HCT116 (cell line): ENCODE data around the gene MYO10.

Experiments used
- POLR2A ChIP-seq: IDR thresholded peaks from 2 replicates; pipeline ENCODE4 v1.7.0; 2011; ENCODE audit warnings: borderline replicate concordance; ENCODE audit not compliant: insufficient read depth, insufficient read length; ENCODE audit errors: extremely low read depth
- TF ChIP-seq, protein P1 (sequence below), 3 experiments: fragments of 200-600 bp in 1 of 3; sonication (generic) in 1 of 3; IDR thresholded peaks in 2 of 3; conservative IDR thresholded peaks in 1 of 3; 2 replicates each; pipeline ENCODE4 v1.5.1; 2012 to 2017; ENCODE audit warnings: low read depth in 2 of 3, low read length in 2 of 3, antibody characterized with exemption in 1 of 3, borderline replicate concordance in 1 of 3, control low read depth in 1 of 3, mild to moderate bottlenecking in 1 of 3, mixed read lengths in 1 of 3, mixed run types in 1 of 3, moderate library complexity in 1 of 3; ENCODE audit not compliant: insufficient read depth in 1 of 3
- TF ChIP-seq, protein P2 (sequence below): IDR thresholded peaks from 2 replicates; pipeline ENCODE4 v1.6.1; 2012

DNA sequence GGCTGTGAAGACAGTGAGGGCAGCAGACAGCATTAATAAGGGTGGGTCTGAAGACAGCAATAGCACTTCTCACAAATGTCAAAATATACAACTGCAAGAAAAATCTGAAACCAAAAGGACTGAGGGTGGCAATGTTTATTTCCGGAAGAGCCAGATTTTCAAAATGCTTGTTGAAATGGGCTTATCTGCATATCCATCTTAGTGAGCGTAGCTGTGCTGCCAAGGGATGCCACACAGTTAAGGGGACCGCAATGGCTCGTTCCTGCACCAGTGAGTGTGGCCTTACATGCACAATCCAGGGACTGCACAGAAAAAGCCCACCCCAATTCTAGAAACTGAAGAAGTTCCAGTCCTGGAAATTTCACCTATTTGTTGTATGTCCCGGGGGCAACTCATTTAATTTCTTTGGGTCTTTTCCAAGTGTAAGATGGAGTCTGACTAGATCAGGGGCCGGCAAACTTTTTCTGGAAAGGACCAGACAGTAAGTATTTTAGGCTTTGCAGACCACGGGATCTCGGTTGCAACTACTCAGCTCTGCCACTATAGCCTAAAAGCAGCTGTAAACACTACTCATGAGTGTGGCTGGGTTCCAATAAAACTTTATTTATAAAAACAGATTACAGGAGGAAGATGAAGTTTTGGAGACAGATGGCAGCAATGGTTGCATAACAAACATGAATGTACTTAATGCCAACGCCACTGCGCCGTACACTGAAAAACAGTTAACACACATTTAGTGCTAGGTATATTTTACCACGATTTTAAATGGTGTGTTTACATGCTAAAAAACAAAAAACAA lies 154.1 kb downstream of the MYO10 start:
- TF ChIP-seq, protein P1, sequence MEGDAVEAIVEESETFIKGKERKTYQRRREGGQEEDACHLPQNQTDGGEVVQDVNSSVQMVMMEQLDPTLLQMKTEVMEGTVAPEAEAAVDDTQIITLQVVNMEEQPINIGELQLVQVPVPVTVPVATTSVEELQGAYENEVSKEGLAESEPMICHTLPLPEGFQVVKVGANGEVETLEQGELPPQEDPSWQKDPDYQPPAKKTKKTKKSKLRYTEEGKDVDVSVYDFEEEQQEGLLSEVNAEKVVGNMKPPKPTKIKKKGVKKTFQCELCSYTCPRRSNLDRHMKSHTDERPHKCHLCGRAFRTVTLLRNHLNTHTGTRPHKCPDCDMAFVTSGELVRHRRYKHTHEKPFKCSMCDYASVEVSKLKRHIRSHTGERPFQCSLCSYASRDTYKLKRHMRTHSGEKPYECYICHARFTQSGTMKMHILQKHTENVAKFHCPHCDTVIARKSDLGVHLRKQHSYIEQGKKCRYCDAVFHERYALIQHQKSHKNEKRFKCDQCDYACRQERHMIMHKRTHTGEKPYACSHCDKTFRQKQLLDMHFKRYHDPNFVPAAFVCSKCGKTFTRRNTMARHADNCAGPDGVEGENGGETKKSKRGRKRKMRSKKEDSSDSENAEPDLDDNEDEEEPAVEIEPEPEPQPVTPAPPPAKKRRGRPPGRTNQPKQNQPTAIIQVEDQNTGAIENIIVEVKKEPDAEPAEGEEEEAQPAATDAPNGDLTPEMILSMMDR (IDR thresholded peaks at IDR 0.05 in 2 of 3, conservative IDR thresholded peaks at IDR 0.05 in 1 of 3; ENCODE audit: borderline replicate concordance in 1 of 3, insufficient read depth in 1 of 3, low read depth in 2 of 3, low read length in 2 of 3): no peak
- TF ChIP-seq POLR2A: no peak
- TF ChIP-seq, protein P2, sequence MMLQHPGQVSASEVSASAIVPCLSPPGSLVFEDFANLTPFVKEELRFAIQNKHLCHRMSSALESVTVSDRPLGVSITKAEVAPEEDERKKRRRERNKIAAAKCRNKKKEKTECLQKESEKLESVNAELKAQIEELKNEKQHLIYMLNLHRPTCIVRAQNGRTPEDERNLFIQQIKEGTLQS: no peak
